Measurements from ENCODE around the gene DPY30.

DNA sequence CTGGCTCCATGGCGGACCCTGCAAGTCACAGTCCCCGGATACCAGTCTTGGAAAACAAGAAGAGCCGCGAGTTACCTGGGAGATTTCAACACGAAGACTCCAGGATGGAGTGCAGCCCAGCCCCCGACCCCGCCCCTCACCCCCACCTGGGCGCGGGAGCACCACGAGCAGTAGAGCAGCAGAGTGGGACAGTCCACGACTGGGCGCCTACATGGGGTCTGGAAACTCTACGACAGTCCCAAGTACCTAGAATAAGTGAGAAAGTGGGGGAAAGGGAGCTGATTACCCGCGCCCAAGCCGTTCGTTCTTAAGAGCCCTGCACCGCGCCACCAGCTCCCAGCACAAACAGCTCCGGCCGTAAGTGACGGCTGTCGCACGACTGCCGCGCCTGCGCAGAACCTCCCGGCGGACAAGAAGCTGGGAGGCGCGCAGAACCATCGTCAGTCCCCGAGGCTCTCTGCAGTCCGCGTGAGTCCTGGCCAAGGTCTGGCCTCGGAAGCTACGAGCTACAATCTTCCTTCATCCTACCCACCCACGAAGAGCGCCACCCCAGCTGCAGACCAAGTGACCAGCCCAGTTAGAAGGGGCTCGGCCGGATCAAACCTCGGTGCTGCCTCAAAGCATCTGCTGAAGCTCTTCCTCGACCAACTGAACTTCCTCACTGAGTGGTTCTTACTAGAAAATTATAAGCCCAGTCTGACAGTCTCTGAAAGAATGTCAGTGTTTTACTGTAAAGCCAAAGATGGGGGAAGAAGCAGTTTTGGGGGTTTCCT lies at the start of gene DPY30:
- TF ChIP-seq, protein P1, sequence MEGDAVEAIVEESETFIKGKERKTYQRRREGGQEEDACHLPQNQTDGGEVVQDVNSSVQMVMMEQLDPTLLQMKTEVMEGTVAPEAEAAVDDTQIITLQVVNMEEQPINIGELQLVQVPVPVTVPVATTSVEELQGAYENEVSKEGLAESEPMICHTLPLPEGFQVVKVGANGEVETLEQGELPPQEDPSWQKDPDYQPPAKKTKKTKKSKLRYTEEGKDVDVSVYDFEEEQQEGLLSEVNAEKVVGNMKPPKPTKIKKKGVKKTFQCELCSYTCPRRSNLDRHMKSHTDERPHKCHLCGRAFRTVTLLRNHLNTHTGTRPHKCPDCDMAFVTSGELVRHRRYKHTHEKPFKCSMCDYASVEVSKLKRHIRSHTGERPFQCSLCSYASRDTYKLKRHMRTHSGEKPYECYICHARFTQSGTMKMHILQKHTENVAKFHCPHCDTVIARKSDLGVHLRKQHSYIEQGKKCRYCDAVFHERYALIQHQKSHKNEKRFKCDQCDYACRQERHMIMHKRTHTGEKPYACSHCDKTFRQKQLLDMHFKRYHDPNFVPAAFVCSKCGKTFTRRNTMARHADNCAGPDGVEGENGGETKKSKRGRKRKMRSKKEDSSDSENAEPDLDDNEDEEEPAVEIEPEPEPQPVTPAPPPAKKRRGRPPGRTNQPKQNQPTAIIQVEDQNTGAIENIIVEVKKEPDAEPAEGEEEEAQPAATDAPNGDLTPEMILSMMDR (IDR thresholded peaks at IDR 0.05; ENCODE audit: low read length) = no peak
- no peak for TF ChIP-seq EZH2 (optimal IDR thresholded peaks at IDR 0.05; ENCODE audit: low read depth, low read length)
